GM12872 (cell line): Measurements from ENCODE around the gene PRKCD.

Experiments
- CTCF ChIP-seq: IDR thresholded peaks from 3 replicates; pipeline ENCODE4 v1.5.1; 2011; ENCODE audit warnings: low read depth, mild to moderate bottlenecking, low read length, moderate library complexity; ENCODE audit not compliant: insufficient read depth

The PRKCD gene

GRCh38 chr3:53236112-53236841 lies 75.3 kb downstream of the PRKCD start:
- no peak for TF ChIP-seq CTCF

DNA sequence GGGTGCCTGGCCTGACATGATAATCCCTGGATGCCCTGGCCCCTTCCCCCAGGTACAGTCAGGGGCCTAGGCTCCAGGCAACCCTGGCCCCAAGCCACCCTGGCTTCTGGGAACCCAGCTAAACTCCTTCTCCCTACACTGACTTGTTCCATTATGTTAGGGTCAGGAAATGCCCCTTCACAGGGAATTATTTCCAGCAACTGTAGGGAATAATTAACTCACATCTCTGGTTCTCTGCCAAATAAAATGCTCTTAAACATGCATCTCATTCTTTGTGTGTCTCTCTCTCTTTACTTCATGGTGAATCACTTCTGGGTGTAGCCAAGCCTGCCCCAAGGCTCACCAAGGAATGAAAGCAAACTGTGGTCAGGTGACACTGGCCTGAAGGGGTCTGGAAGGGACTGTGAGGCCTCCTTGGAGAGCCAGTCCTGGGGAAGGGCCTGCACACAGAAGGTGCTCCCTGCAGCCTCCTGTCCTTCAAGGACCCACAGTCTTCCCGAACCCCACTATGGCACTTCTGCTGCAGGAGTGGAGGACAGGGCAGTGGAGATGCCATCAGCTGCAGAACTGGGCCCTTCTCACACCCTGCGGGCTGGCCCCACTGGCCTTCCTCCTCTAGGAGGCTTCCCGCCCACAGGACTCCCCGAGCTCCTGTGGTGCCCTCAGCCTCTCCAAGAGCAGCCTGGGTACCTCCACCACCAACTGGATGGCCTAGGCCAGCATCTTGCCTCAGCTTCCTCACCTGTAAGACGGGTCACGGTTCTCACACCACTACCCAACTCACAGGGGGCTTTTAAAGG lies 77.2 kb downstream of the PRKCD start:
- no peak for TF ChIP-seq CTCF

- no peak for TF ChIP-seq CTCF
Measured at GRCh38 chr3:53238886-53239285, 77.9 kb downstream of the PRKCD start.

DNA sequence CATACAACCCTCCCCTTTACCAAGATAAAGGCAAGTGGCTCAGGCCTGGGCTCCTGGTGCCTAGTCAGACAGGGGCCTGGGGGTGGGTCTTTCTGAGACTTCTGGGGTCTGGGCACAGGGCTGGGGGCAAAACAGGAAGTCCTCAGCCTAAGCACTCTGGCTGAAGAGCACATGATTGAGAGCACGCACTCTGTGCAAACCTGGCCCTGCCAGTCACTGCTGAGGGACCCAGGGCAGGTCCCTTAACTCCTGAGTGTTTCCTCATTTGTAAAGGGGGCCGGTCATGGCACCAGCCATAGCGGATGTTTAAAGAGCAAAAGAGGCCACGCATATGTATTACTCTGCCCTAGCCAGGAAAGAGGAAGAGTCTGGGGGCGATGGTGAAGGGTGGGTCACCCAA lies 78.8 kb downstream of the PRKCD start:
- TF ChIP-seq CTCF = no peak

DNA sequence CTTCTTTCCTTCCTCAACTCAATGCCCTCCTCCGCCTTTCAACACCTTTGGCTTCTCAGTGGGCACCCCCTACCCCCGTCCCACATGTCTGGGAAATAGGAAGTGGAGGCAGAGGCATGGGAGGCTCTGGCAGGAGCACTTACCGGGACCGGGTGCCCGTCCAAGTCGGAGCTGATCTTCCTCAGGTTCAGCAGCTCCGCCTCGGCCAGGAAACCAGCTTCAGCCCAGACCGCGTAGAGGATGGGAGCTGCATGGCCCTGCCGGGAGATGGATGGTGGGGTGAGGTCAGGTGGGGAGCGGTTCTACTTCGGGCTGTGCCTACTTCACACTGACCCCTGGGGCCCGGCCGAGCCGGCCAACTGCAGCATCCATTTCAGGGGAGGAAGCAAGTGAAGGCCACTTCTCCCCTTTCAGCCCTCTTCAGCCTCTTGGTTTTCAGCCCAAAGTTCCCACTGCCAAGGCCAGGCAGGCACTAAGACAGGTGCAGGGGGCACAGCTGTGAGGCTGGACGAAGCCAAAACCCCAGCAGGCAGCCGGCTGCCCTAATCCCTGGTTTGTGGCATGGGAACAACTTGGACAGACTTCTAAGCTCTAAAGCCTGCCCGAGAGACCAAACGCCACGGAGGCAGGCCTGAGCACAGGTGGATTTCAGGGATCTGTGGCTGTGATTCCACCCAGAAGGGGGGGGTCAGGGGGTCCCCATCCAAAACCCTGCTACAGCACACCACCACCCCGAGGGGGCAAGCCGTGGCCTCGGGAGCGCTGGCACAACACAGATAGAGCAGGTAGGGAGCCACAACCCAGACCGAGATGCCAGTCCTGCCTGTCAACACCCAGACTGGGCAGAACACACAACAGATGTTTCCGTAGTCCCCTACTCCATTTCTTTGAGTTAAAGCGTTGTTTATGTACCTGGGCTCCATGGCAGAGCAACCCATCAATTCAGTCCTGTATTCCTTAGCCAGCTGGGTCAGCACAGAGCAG lies 80.3 kb downstream of the PRKCD start:
- TF ChIP-seq CTCF = no peak

GRCh38 chr3:53242155-53242554 lies 81.1 kb downstream of the PRKCD start:
- TF ChIP-seq CTCF = no peak
